GM19455 (cell line): ENCODE results near the gene SETDB2.

ENCODE experiments used
- ATAC-seq: cut with Tn5 transposase; IDR thresholded peaks from one replicate; pipeline ENCODE4 v1.9.1; 2021; ENCODE audit not compliant: unreplicated experiment

The SETDB2 gene

DNA sequence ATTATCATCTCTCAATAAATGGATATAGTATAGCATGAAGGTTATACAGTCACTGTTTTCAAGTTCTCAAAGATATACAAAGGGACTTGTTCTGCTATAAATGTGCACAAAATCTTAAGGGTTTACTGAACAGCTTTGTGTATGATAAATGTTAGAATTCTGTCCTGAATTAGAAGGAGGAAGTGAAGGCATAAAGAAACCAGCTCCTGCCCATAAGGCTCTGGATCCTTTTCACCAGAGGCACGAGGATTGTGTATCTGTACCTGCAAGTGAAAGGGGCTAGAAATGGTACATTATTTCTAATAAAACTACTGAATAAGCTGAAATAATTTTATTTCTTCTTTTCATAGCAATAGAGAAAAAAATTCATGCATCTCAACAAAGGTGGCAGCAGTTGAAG is 84.1 kb downstream of the SETDB2 start:
- no peak for ATAC-seq

DNA sequence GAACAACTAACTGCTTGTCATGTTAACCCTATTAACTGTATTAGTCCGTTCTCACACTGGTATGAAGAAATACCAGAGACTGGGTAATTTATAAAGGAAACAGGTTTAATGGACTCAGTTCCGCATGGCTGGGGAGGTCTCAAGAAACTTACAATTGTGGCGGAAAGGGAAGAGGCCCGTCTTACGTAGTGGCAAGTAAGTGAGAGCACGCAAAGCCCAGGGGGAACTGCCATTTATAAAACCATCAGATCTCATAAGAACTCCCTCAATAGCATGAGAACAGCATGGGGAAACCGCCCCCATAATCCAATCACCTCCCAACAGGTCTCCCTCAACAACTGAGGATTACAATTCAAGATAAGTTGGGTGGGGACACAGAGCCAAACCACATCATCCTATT is 86.4 kb downstream of the SETDB2 start:
- no peak for ATAC-seq

GRCh38 chr13:49532593-49532992 is 88.5 kb downstream of the SETDB2 start:
- no peak for ATAC-seq

- ATAC-seq, result no peak
These were observed 88.9 kb downstream of the SETDB2 start for GRCh38 chr13:49533011-49533410.

DNA sequence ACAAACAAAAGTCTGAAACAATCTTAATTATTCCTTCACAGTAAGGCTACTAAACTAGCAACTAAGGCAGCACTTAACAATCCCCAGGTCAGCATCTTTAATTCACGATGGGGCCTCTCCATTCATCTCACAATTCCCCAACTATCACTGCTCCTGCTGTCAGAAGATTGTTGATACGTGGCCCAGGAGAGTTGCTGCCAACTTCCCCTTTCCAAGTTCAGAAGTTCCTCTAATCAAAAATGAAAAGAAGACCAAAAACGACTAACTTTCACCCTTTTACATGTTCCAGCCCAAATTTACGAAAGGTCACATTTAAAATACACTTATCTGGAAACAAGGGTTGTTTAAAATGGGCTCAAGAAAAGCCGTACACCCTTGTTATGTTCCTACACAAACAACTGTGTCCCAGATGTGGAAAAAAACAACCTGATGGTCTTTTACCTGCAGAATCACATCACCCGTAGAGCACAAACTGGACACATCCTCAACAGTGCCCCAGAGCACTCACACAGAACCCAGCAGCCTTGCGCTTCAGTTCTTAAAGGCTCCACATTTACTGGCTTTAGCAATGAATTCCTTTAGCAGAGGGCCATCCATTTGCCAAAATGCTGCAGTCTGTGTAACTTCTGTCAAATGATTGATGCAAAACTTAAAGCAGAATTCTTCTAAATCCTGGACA is 89.7 kb downstream of the SETDB2 start:
- no peak for ATAC-seq

- no peak for ATAC-seq
These were observed 92.2 kb downstream of the SETDB2 start for GRCh38 chr13:49536144-49536873.

GRCh38 chr13:49538404-49538803 is 94.3 kb downstream of the SETDB2 start:
- ATAC-seq, result no peak

- no peak for ATAC-seq
These were observed 95.2 kb downstream of the SETDB2 start for GRCh38 chr13:49539313-49539712.

DNA sequence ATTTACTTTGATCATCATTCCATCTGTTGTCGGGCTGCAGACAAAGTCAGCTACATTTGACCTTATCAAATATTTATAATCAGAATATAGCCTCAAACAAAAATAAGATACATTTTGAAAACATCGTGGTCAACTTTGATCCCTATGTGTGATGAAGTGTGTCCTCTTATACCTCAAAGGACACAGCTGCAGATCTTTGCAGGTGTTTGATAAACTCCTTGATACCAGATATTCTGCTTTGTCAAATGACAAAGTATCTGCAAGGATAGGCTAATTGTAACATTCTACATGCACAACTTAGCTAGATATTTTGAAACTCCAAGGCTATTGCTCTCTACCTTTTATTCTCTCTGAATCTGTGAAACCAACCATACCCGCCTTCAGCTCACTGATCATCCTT is 95.7 kb downstream of the SETDB2 start:
- no peak for ATAC-seq

GRCh38 chr13:49540552-49540951 is 96.5 kb downstream of the SETDB2 start:
- no peak for ATAC-seq

- no peak for ATAC-seq
These were observed 99.6 kb downstream of the SETDB2 start for GRCh38 chr13:49543656-49544055.
